GM18505 (cell line): ENCODE data around the gene ATP8A2.
"Not testable (repeated sequence)": the region's sequence is repeated elsewhere in the genome, so short reads cannot be mapped to it uniquely, and the experiment has no call there.

Experiments
- ATAC-seq: cut with Tn5 transposase; IDR thresholded peaks from one replicate; pipeline ENCODE4 v1.9.1; 2021; ENCODE audit not compliant: unreplicated experiment
- POLR2A ChIP-seq: IDR thresholded peaks from 4 replicates; pipeline ENCODE4 v1.6.1; 2011; ENCODE audit warnings: borderline replicate concordance; ENCODE audit not compliant: insufficient read depth, insufficient read length; ENCODE audit errors: extremely low read depth

ATP8A2 gene

DNA sequence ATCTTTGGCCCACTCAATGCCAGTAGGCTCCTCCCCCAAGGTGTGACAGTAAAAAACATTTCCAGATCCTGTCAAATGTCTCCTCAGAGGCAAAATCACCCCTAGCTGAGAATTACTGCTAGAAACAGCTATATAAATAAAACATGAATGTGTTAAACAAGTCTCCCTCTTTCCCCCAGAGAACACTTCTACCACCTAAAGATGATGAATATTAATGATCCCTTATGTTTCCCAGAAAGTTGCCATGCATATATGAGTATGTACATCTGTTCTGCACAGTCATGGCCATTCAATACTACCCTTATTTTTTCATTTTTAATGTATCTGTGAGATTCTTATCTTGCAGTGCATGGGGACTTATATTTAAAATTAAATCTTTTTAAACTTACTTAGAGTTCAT, 450.0 kb downstream of the ATP8A2 start:
- TF ChIP-seq POLR2A: no peak
- no peak for ATAC-seq

- not testable (repeated sequence) for ATAC-seq
Observed at GRCh38 chr13:25827221-25827620, 455.4 kb downstream of the ATP8A2 start.

- no peak for ATAC-seq
- no peak for TF ChIP-seq POLR2A
Observed at GRCh38 chr13:25827831-25828465, 456.2 kb downstream of the ATP8A2 start.

DNA sequence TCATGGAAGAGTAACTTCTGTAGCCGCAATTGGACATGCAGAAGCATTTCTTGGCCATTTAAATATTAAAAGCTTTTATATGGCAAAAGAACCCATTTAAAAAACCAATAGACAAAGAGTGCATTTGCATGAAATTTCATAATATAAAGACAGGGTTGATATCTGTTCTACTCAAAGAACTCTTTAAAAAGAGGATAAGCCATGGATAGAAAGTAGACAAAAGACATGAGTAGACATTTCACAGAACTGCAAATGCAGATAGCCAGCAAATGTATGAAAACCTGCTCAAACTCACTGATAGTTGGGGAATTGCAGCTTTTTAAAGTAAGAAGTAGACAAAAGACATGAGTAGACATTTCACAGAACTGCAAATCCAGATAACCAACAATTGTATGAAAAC, 462.0 kb downstream of the ATP8A2 start:
- no peak for TF ChIP-seq POLR2A
- no peak for ATAC-seq

- no peak for TF ChIP-seq POLR2A
- ATAC-seq: no peak
Observed at GRCh38 chr13:25836574-25837336, 465.0 kb downstream of the ATP8A2 start.

DNA sequence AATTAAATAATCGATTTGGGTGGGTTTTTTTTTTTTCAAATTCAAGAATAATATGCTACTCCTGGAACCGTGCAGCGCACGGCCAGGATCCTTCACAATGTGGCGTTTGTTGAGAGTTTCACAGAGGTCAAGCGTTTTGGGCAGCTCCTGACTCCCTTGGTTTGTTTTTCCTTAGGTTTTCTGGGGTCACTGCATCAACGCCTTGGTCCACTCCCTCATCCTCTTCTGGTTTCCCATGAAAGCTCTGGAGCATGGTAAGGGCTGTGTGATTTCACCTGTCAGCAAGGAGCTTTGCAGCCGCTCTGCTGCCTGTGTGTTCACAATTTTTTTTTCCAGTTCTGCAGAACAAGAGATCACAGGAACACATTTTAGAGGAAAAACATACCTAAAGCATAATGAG, 467.6 kb downstream of the ATP8A2 start:
- no peak for TF ChIP-seq POLR2A

DNA sequence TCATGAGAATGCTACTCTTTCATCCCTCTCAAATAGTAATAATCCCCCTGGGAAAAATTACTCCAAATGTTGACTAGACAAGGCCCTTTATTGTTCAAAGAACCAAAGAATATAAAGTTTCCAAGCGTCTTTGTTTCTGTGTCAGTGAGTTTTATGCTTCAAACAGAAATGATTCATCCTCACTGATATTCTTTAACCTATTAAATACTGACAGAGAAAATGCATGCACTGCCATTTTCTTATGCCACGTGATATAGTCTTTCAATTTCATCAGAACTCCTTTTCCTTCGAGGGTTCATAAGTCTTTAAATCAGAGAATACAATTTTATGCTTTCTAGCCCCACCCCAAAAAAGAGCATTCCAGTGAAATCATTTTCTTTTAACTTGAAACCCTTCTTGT, 468.5 kb downstream of the ATP8A2 start:
- no peak for ATAC-seq
- no peak for TF ChIP-seq POLR2A

More for the DNA sequence above, 467.6 kb downstream of the ATP8A2 start:
- ATAC-seq: no peak

- no peak for ATAC-seq
- no peak for TF ChIP-seq POLR2A
Observed at GRCh38 chr13:25840931-25841330, 469.2 kb downstream of the ATP8A2 start.

DNA sequence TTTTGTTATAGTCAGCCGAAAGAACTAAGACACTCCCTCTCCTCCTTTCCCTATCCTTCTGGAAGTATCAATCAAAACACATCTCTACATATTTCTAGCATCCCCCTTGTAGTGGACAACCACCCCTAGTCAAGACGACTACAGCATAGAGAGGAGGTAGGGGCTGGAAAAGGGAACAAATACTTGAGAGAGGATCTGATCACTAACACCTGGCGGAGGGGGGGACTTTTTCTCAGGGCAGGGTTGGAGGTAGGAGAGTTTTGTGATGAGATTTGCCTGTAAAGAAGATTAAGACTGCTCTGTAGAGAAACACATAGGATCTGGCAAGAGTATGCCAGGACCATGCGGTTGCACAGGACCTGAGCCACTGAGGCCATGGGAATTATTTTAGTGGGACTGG, 471.9 kb downstream of the ATP8A2 start:
- no peak for ATAC-seq
- TF ChIP-seq POLR2A: no peak

- no peak for ATAC-seq
- no peak for TF ChIP-seq POLR2A
Observed at GRCh38 chr13:25844559-25845434, 473.0 kb downstream of the ATP8A2 start.

- TF ChIP-seq POLR2A: no peak
- no peak for ATAC-seq
Observed at GRCh38 chr13:25846222-25846984, 474.6 kb downstream of the ATP8A2 start.

DNA sequence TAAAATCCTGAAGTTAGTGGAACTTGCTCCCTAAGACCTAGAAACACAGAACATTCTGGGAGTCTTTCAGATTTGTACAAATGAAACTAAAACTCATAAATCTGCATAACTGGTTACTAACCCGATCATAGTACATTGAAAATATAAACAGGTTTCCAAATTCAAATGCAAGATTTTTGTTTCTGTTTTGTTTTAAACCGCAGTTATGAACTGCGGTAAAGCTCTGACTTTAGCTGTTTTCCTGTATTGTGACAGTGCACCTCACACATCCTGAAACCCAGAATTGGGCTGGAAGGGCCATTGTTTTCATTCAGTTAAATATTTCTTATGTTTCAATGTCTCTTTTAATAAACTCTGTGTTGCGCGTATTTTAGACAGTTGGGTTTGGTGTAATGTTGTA, 475.4 kb downstream of the ATP8A2 start:
- TF ChIP-seq POLR2A: no peak
- ATAC-seq: peak; percentile 77

- TF ChIP-seq POLR2A: no peak
- ATAC-seq: no peak
Observed at GRCh38 chr13:25847635-25848626, 476.2 kb downstream of the ATP8A2 start.
